ENCODE results near the gene ZNF677. TPM values are rescaled to one million over a fixed set of nuclear protein-coding genes. Genes with fewer than 3 reads are reported as not detected.
"Not testable (repeated sequence)": the region's sequence is repeated elsewhere in the genome, so short reads cannot be mapped to it uniquely, and the experiment has no call there.

Gene ZNF677
- total and polyA plus RNA-seq, 12 donors = 6.9 to 34.2 (median 20.7) TPM

DNA sequence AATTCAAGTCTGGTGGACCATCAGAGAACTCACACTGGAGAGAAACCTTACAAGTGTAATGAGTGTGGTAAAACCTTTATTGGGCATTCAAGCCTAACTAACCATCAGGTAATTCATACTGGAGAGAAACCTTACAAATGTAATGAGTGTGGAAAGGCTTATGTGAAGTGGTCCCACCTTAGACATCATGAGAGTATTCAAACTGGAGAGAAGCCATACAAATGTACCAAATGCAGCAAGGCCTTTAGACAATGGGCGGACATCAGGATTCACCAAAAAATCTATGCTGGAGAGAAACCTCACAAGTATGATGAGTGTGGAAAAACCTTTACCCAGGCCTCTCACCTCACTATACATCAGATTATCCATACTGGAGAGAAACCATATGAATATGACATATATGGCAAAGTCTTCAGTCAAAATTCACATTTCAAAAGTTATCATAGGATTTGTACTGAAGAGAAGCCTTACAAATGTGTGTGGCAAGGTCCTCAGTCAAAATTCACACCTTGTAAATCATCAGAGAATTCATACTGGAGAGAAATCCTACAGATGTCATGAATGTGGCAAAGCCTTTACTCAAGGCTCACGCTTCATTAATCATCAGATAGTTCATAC, 41.9 kb downstream of the ZNF677 start:
- DNase-seq = no peak
- no peaks in the 10 kb centered on the region for H3K27me3 ChIP-seq
- 98 to 100% (median 98%) methylated on average over 2 of the region's 2 CpGs for WGBS, 4 donors
- no peak overlapping the region for H3K27ac ChIP-seq
- intact Hi-C loops (cut with DNase I) = no loop called here
- peak overlapping the region in 1 of 4 donors; percentile 21 for H3K4me3 ChIP-seq
- TF ChIP-seq, protein P1, sequence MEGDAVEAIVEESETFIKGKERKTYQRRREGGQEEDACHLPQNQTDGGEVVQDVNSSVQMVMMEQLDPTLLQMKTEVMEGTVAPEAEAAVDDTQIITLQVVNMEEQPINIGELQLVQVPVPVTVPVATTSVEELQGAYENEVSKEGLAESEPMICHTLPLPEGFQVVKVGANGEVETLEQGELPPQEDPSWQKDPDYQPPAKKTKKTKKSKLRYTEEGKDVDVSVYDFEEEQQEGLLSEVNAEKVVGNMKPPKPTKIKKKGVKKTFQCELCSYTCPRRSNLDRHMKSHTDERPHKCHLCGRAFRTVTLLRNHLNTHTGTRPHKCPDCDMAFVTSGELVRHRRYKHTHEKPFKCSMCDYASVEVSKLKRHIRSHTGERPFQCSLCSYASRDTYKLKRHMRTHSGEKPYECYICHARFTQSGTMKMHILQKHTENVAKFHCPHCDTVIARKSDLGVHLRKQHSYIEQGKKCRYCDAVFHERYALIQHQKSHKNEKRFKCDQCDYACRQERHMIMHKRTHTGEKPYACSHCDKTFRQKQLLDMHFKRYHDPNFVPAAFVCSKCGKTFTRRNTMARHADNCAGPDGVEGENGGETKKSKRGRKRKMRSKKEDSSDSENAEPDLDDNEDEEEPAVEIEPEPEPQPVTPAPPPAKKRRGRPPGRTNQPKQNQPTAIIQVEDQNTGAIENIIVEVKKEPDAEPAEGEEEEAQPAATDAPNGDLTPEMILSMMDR (IDR thresholded peaks at IDR 0.05) = no peak
- TF ChIP-seq POLR2A (IDR thresholded peaks at IDR 0.05) = no peak
- H3K36me3 ChIP-seq (replicated peaks in 1 of 2) = peaks cover 0 to 12% of the 10 kb centered on the region in 2 donors
- no peaks in the 10 kb centered on the region for H3K4me1 ChIP-seq (replicated peaks in 1 of 2)
- peaks cover 12 to 99% (median 12%) of the 10 kb centered on the region in 3 donors for H3K9me3 ChIP-seq (replicated peaks in 1 of 3)

DNA sequence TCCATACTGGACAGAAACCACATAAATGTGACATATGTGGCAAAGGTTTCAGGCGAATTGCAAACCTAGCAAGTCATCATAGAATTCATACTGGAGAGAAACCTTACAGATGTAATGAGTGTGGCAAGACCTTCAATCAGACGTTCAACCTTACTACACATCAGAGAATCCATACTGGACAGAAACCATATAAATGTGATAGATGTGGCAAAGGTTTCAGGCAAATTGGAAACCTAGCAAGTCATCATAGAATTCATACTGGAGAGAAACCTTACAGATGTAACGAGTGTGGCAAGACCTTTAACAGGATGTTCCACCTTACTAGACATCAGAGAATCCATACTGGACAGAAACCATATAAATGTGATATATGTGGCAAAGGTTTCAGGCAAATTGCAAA, 43.1 kb downstream of the ZNF677 start:
- H3K27me3 ChIP-seq; H3K4me1 ChIP-seq (replicated peaks in 1 of 2); DNase-seq; H3K27ac ChIP-seq; intact Hi-C loops (cut with DNase I): not testable (repeated sequence)
- Histone ChIP-seq H3K36me3 (replicated peaks in 1 of 2) (peaks cover 0 to 12% of the 10 kb centered on the region in 2 donors), H3K9me3 (replicated peaks in 1 of 3) (peaks cover 12 to 91% (median 12%) of the 10 kb centered on the region in 3 donors), H3K4me3 (peak overlapping the region in 1 of 4 donors; percentile 41)
- WGBS, 4 donors = 86 to 96% (median 91%) methylated on average over 3 of the region's 3 CpGs

- peak; percentile 97 to 99 (median 98) for DNase-seq
- TF ChIP-seq, protein P1 (IDR thresholded peaks at IDR 0.05) = no peak
- TF ChIP-seq POLR2A (IDR thresholded peaks at IDR 0.05) = peak in 1 of 2 donors; percentile 75
- intact Hi-C loops (cut with DNase I) = loop anchor here in 1 of 2 donors (10.0 kb wide), 4 partner anchors 122 to 548 kb away; partner anchors contain the start of gene ZNF525
- H3K4me1 ChIP-seq (replicated peaks in 1 of 2) = peaks cover 0 to 10% of the 10 kb centered on the region in 2 donors
- H3K4me3 ChIP-seq = peak overlapping the region; percentile 81 to 88 (median 84)
- no peaks in the 10 kb centered on the region for H3K27me3 ChIP-seq
- WGBS, 4 donors = 1 to 4% (median 1%) methylated on average over 18 to 42 of the region's 42 CpGs
- H3K27ac ChIP-seq = peak overlapping the region; percentile 56 to 93 (median 81)
- H3K36me3 ChIP-seq (replicated peaks in 1 of 2) = no peaks in the 10 kb centered on the region
- peaks cover 0 to 8% (median 0%) of the 10 kb centered on the region in 3 donors for H3K9me3 ChIP-seq (replicated peaks in 1 of 3)
These were observed 57.8 kb downstream of the ZNF677 start for GRCh38 chr19:53196777-53197396.

- H3K27me3 ChIP-seq = no peaks in the 10 kb centered on the region
- H3K27ac ChIP-seq = no peak overlapping the region
- peaks cover 0 to 10% of the 10 kb centered on the region in 2 donors for H3K4me1 ChIP-seq (replicated peaks in 1 of 2)
- H3K9me3 ChIP-seq (replicated peaks in 1 of 3) = peaks cover 0 to 8% (median 0%) of the 10 kb centered on the region in 3 donors
- no peak overlapping the region for H3K4me3 ChIP-seq
- peaks cover 0 to 4% of the 10 kb centered on the region in 2 donors for H3K36me3 ChIP-seq (replicated peaks in 1 of 2)
- no peak for TF ChIP-seq POLR2A (IDR thresholded peaks at IDR 0.05)
- TF ChIP-seq, protein P1 (IDR thresholded peaks at IDR 0.05) = peak; percentile 65 to 96 (median 91)
- peak; percentile 76 to 94 (median 81) for DNase-seq
- intact Hi-C loops (cut with DNase I) = loop anchor here in 1 of 2 donors (10.0 kb wide), 4 partner anchors 121 to 549 kb away; partner anchors contain the start of gene ZNF525
- 0% methylated on average over 3 of the region's 3 CpGs for WGBS, 4 donors
These were observed 59.3 kb downstream of the ZNF677 start for GRCh38 chr19:53195265-53195903.

Measured in adrenal gland (tissue), 12 donors.